Muscle layer of duodenum (tissue), 2 donors: ENCODE results near the gene PEX5L.

ENCODE experiments used
- H3K27ac ChIP-seq: one replicate; pipeline ENCODE4 v1.7.0; 2013; ENCODE audit warnings: mild to moderate bottlenecking, low read length
- H3K27me3 ChIP-seq: one replicate; pipeline ENCODE4 v1.7.0; 2013; ENCODE audit warnings: low read depth, mild to moderate bottlenecking, control low read depth, low read length
- H3K36me3 ChIP-seq, 2 donors: one replicate each; pipeline ENCODE4 v1.7.0; 2013; ENCODE audit warnings: low read length in 2 of 2, control low read depth in 1 of 2, mild to moderate bottlenecking in 1 of 2; ENCODE audit not compliant: insufficient read depth in 2 of 2, control insufficient read depth in 1 of 2
- H3K4me1 ChIP-seq, 2 donors: one replicate each; pipeline ENCODE4 v1.7.0; 2013; ENCODE audit warnings: low read length in 2 of 2, mild to moderate bottlenecking in 2 of 2, control low read depth in 1 of 2, moderate library complexity in 1 of 2; ENCODE audit not compliant: insufficient read depth in 2 of 2, control insufficient read depth in 1 of 2
- H3K4me3 ChIP-seq, 2 donors: one replicate each; pipeline ENCODE4 v1.7.0; 2013; ENCODE audit warnings: low read length in 2 of 2, low read depth in 1 of 2, mild to moderate bottlenecking in 1 of 2
- H3K9me3 ChIP-seq, 2 donors: one replicate each; pipeline ENCODE4 v1.7.0; 2013; ENCODE audit warnings: low read length in 2 of 2, control low read depth in 1 of 2, mild to moderate bottlenecking in 1 of 2; ENCODE audit not compliant: control insufficient read depth in 1 of 2
- donor health status: healthy.

PEX5L gene

DNA sequence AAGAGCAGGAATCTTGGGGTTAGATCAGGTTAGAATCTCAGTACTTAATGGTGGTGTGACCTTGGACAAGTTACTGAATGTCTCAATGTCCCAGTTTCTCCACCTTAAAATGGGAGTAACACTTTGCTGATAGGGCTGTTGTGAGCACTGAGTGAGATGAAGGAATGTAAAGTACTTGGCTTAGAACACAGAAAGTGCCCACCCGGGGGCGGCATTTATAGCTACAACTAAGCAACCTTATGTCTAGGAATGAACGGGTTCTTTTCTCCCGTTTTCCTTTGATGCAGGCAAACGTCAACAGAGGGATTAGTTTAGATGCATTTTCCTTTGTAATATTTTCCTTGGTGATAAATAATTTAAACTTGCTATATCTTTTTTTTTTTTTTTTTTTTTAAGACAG, 207.3 kb downstream of the PEX5L start:
- no peaks in the 10 kb centered on the region for H3K36me3 ChIP-seq
- no peaks in the 10 kb centered on the region for H3K9me3 ChIP-seq
- H3K27ac ChIP-seq, result no peak overlapping the region
- no peak overlapping the region for H3K4me3 ChIP-seq
- no peaks in the 10 kb centered on the region for H3K4me1 ChIP-seq
- no peaks in the 10 kb centered on the region for H3K27me3 ChIP-seq

DNA sequence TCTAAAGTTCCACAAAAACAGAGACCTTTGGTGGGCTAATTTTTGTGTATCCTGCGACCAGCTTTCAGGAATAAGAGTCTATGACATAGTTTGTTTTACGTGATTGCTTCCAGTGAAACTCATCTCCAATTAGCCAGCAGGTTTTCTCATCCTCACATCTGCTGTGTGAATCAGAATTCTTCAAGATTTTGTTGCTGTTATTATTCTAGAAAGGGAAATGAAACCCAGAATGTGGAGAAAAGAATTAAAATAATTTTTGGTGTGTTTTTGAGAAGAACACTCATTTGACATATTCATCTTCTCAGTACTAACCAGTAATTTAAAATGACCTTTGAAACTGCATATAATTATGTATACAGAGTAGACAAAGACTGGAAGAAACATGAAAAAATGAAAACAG, 208.0 kb downstream of the PEX5L start:
- Histone ChIP-seq H3K36me3 (no peaks in the 10 kb centered on the region), H3K4me1 (no peaks in the 10 kb centered on the region), H3K4me3 (no peak overlapping the region), H3K9me3 (no peaks in the 10 kb centered on the region), H3K27ac (no peak overlapping the region), H3K27me3 (no peaks in the 10 kb centered on the region)

DNA sequence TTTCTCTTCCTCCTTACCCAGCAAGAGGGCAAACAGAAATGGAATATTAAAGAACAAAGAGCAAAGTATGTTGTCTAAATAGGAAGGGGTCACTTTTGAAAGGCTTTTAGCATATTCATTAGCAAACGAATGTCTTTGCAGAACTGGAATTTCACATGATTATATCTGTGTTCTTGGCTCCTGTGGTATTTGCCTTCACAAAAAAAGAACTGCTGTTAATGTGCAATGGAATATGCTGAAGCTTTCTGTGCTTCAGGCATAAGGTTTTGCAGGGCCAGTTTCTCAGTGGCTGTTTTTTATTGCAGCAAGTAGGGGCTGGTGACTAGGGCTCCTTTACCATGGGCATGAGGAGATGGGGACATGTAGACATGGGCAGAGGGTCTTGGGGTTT, 210.5 kb downstream of the PEX5L start:
- no peaks in the 10 kb centered on the region for H3K4me1 ChIP-seq
- no peaks in the 10 kb centered on the region for H3K36me3 ChIP-seq
- no peak overlapping the region for H3K4me3 ChIP-seq
- no peaks in the 10 kb centered on the region for H3K9me3 ChIP-seq
- no peak overlapping the region for H3K27ac ChIP-seq
- no peaks in the 10 kb centered on the region for H3K27me3 ChIP-seq

DNA sequence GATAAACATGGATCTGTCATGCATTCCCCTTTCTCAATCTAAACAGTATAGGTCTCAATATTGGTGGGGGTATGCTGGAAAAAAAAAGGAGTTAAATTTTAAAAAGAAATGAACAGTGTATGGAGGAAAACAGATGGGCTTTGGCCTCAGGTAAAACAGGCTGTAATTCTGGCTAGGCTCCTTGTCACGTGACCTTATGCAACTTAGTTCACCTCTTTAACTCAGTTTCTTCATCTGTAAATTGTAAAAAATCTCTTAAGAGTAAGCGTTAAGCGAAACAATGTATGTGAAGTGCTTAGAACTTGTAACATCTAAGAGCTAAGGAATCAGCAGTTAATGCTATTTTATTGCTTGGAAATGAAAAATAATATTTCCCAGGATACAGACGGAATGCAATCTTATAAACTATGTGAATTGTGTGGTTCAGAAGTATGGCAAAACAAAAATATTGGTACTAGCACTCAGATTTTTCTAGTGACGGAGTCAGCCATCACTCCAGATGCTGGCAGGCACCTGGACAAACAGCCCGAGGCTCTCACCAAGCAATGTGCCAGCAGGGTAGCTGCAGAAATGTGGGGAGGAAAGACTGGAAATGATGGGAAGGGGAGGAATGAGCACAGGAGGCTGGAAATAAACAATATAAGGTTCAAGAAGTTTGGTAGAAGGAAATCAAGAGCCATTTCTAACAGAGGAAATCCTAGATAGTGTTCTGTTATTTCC, 211.1 kb downstream of the PEX5L start:
- Histone ChIP-seq H3K9me3 (no peaks in the 10 kb centered on the region), H3K27ac (no peak overlapping the region), H3K36me3 (no peaks in the 10 kb centered on the region), H3K4me1 (no peaks in the 10 kb centered on the region), H3K27me3 (no peaks in the 10 kb centered on the region), H3K4me3 (no peak overlapping the region)

DNA sequence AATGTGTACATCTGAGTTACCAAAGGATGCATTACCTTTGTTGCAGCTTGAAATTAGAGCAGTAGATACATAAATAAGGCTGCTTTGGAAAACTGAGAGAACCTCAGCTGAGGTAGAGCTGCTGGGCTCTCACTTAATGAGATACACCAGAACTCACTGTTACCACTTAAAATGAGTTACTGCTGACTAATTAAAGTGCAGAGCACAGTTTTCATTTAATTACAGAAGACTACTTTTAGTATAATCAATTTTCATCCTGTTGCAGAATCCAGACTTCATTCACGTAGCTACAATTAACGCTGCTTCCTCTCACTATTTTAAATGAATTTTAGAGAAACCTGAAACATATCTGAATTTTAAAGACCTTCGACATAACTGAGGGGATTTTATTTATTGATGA, 214.4 kb downstream of the PEX5L start:
- Histone ChIP-seq H3K9me3 (no peaks in the 10 kb centered on the region), H3K4me1 (no peaks in the 10 kb centered on the region), H3K27ac (no peak overlapping the region), H3K27me3 (no peaks in the 10 kb centered on the region), H3K4me3 (no peak overlapping the region), H3K36me3 (no peaks in the 10 kb centered on the region)

DNA sequence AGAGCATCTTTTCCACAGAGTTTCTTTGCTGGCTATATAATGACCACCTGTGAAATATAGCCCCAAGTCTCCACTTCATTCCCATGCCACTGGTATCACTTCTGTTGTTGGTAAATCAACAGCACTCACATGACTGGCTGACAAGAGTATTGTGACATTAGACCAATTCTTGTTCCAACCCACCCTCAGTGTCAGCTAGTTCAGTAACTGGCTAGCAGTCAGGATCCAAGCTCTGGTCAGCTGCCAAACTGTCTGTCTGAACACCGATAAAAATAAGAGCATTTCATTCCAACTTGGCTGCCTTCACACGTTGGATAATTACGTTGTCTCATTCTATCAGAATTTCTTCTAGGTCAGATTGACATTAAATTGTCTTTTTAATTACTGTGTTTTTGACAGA, 217.4 kb downstream of the PEX5L start:
- Histone ChIP-seq H3K27me3 (no peaks in the 10 kb centered on the region), H3K27ac (no peak overlapping the region), H3K36me3 (no peaks in the 10 kb centered on the region), H3K4me3 (no peak overlapping the region), H3K9me3 (no peaks in the 10 kb centered on the region), H3K4me1 (no peaks in the 10 kb centered on the region)

DNA sequence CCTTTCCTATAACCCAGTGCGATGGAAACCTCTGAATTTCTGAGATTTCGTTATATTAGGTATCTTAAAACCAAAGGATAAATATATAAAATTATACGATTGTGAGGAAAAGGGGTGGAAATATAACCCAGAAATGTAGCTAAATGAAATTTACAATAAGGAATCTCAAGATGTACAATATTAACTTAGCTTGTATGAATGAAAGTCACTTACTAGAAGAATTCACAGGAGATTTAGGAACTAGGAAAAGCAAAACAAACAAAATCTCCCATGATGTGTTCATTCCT, 224.7 kb downstream of the PEX5L start:
- Histone ChIP-seq H3K27me3 (no peaks in the 10 kb centered on the region), H3K4me1 (no peaks in the 10 kb centered on the region), H3K27ac (no peak overlapping the region), H3K9me3 (no peaks in the 10 kb centered on the region), H3K4me3 (no peak overlapping the region), H3K36me3 (no peaks in the 10 kb centered on the region)

DNA sequence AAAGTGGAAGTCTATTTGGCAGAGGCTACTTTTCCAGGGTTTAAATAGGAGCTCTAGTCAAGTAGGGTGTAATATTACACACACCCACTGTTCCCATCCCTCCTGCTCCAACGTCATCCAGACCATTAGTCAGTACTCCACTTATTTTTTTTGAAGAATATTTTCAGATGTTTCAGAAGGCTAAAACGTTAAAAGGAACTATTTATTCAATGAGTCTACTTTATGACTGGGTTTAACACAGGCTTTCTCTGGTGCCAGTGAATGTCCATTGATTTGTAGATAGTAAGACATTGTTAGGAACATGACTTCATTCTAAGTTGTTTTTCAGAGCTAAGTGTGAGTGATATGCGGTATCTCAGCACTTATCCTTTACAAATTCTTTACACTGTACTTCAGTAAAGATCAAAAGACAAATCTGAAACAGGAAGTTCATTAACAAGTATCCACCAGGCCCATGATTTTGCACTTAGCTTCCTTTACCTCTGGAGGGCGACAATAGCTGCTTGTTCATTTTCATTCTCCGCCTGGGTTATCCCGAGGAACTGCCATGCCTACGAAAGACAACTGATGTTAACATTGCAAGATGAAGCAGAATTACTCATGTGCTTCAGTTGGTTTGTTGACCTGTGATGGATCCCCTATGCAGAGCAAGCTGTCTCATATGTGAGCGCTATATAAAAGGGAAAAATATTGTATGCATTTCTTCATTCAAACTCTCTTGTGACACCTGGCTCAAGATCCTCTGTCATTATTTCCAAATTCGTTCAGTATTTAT, 225.2 kb downstream of the PEX5L start:
- no peaks in the 10 kb centered on the region for H3K27me3 ChIP-seq
- H3K27ac ChIP-seq, result peak overlapping the region; percentile 20
- H3K4me3 ChIP-seq, result no peak overlapping the region
- no peaks in the 10 kb centered on the region for H3K9me3 ChIP-seq
- H3K36me3 ChIP-seq, result no peaks in the 10 kb centered on the region
- no peaks in the 10 kb centered on the region for H3K4me1 ChIP-seq

DNA sequence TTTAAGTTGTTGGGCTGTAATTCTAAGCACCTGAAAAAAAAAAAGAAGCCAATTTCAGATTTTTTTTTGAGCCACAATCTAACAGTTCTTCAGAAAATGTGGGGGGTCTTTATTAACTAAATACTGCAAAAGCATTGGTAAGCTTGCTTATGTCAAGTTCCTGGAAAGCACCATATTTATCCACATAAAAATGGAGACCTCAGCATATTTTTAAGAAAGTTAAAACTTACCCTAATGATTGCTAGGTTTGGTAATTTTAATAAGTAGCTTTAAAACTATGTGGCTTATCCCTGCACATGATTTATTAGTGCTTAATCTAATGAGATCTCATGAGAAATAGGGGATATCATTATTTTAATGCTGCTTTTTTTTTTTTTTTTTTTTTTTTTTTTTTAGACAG, 227.1 kb downstream of the PEX5L start:
- no peaks in the 10 kb centered on the region for H3K4me1 ChIP-seq
- no peaks in the 10 kb centered on the region for H3K36me3 ChIP-seq
- no peak overlapping the region for H3K4me3 ChIP-seq
- no peaks in the 10 kb centered on the region for H3K9me3 ChIP-seq
- no peaks in the 10 kb centered on the region for H3K27me3 ChIP-seq
- H3K27ac ChIP-seq, result no peak overlapping the region

DNA sequence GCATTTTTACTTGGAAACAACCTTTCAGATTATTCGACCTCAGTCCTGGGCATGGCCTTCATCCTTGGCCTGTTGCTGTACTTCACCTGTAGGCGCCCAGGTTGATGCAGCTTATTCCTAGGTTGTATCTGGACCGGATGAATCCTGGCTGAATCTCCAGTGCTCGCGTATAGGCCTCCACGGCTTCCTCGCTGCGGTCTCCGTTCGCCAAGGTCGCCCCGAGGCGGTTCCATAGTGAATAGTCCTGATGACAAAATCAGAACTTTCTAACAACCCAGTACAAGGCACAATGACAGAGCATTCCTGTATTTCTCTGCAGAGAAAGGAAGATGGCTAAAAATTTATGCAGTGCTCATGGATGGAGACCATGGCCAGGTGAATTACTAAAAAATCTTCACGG, 229.1 kb downstream of the PEX5L start:
- Histone ChIP-seq H3K36me3 (no peaks in the 10 kb centered on the region), H3K4me1 (no peaks in the 10 kb centered on the region), H3K27ac (no peak overlapping the region), H3K9me3 (no peaks in the 10 kb centered on the region), H3K4me3 (no peak overlapping the region), H3K27me3 (no peaks in the 10 kb centered on the region)

DNA sequence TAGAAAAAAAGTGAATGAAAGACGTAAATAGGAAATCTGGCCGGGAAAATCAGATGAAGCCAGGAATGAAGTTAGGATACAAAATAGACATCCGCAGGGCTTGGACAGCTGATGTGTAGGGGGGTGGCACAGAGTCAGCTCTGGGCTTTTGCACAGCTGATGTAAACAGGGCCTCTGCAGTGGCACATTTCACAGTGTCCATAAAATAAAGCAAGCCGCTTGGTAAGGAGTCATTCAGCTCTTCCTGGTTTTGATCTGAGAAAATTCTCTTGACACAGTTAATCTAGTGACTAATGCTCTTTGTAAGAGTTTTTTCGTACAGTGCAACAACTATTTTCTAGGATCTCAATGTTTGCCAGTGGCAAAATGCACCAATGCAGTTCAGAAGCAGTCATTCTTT, 230.6 kb downstream of the PEX5L start:
- Histone ChIP-seq H3K27me3 (no peaks in the 10 kb centered on the region), H3K36me3 (peaks cover 0 to 4% of the 10 kb centered on the region in 2 donors), H3K4me3 (no peak overlapping the region), H3K4me1 (no peaks in the 10 kb centered on the region), H3K9me3 (no peaks in the 10 kb centered on the region), H3K27ac (no peak overlapping the region)

DNA sequence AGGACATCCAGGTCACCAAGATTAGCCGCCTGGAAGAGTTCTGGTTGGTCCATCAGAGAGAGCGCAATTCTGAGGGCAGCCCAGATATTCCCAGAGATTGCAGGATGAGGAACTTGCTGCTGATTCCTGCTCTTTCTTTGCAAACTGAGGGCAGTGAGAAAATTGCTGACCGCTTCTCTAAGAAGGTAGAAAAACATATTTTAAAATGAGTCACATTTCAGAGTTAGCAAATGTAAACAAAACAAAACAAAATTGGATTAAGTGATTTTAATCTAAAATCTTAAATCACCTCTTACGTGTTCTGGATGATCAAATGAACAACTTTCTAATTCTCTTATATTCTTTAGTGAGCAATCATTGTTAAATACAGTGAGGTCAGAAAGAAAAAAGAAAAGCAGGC, 234.9 kb downstream of the PEX5L start:
- peaks cover 0 to 4% of the 10 kb centered on the region in 2 donors for H3K36me3 ChIP-seq

More for the DNA sequence above, 234.9 kb downstream of the PEX5L start:
- no peak overlapping the region for H3K4me3 ChIP-seq
- no peaks in the 10 kb centered on the region for H3K27me3 ChIP-seq
- no peaks in the 10 kb centered on the region for H3K9me3 ChIP-seq
- H3K27ac ChIP-seq, result no peak overlapping the region
- H3K4me1 ChIP-seq, result no peaks in the 10 kb centered on the region
